Liver (tissue), 9 donors: ENCODE data around the gene SCN2A. TPM values are rescaled to one million over a fixed set of nuclear protein-coding genes. Genes with fewer than 3 reads are reported as not detected.

Source experiments
- DNase-seq: peaks from one replicate; pipeline ENCODE4 v3.0.0-alpha.2; 2017; ENCODE audit warnings: low spot score
- H3K27ac ChIP-seq, 2 donors: one replicate each; pipeline ENCODE4 v1.7.0; 2013; ENCODE audit warnings: inconsistent platforms in 2 of 2, low read length in 2 of 2, control low read depth in 1 of 2, low read depth in 1 of 2, mild to moderate bottlenecking in 1 of 2
- H3K27me3 ChIP-seq, 4 donors: one replicate each; pipeline versions ENCODE4 v1.6.1 to v1.7.0; 2013; ENCODE audit warnings: low read length in 3 of 4, inconsistent platforms in 1 of 4, mild to moderate bottlenecking in 1 of 4, moderate library complexity in 1 of 4; ENCODE audit not compliant: control insufficient read depth in 4 of 4, insufficient read depth in 4 of 4
- H3K36me3 ChIP-seq, 4 donors: one replicate each; pipeline versions ENCODE4 v1.6.1 to v1.7.0; 2013; ENCODE audit warnings: low read length in 3 of 4, mild to moderate bottlenecking in 3 of 4, low read depth in 1 of 4, moderate library complexity in 1 of 4; ENCODE audit not compliant: control insufficient read depth in 4 of 4, insufficient read depth in 3 of 4
- H3K4me1 ChIP-seq, 4 donors: one replicate each; pipeline versions ENCODE4 v1.6.1 to v1.7.0; 2013; ENCODE audit warnings: low read length in 3 of 4, mild to moderate bottlenecking in 3 of 4, moderate library complexity in 1 of 4; ENCODE audit not compliant: control insufficient read depth in 4 of 4, insufficient read depth in 4 of 4
- H3K4me3 ChIP-seq, 3 donors: one replicate each; pipeline versions ENCODE4 v1.6.1 to v1.7.0; 2013; ENCODE audit warnings: low read length in 3 of 3, control low read depth in 1 of 3, low read depth in 1 of 3, mild to moderate bottlenecking in 1 of 3
- H3K9ac ChIP-seq, 2 donors: one replicate each; pipeline ENCODE4 v1.7.0; 2013; ENCODE audit warnings: low read length in 2 of 2, mild to moderate bottlenecking in 2 of 2, moderate library complexity in 2 of 2, control low read depth in 1 of 2, low read depth in 1 of 2
- H3K9me3 ChIP-seq, 4 donors: one replicate each; pipeline versions ENCODE4 v1.6.1 to v1.7.0; 2013; ENCODE audit warnings: low read length in 3 of 4; ENCODE audit not compliant: control insufficient read depth in 4 of 4
- EGR1 ChIP-seq, 2 donors: IDR thresholded peaks; 2 replicates each; pipeline ENCODE4 v1.6.1; 2016 to 2018; ENCODE audit warnings: antibody characterized with exemption in 2 of 2, low read depth in 2 of 2
- FOXA1 ChIP-seq: IDR thresholded peaks from 2 replicates; pipeline ENCODE4 v1.6.1; 2016; ENCODE audit warnings: antibody characterized with exemption
- FOXA2 ChIP-seq: IDR thresholded peaks from 2 replicates; pipeline ENCODE4 v1.6.1; 2016; ENCODE audit warnings: antibody characterized with exemption
- GABPA ChIP-seq, 2 donors: IDR thresholded peaks in 1 of 2; conservative IDR thresholded peaks in 1 of 2; 2 replicates each; pipeline ENCODE4 v1.6.1; 2016; ENCODE audit warnings: antibody characterized with exemption in 2 of 2, mild to moderate bottlenecking in 1 of 2, moderate library complexity in 1 of 2
- HNF4A ChIP-seq, 2 donors: conservative IDR thresholded peaks; 2 replicates each; pipeline ENCODE4 v1.6.1; 2016; ENCODE audit warnings: antibody characterized with exemption in 2 of 2, mild to moderate bottlenecking in 2 of 2
- HNF4G ChIP-seq: IDR thresholded peaks from 2 replicates; pipeline ENCODE4 v1.6.1; 2016; ENCODE audit warnings: antibody characterized with exemption
- JUND ChIP-seq, 2 donors: IDR thresholded peaks; 2 replicates each; pipeline ENCODE4 v1.6.1; 2016; ENCODE audit warnings: antibody characterized with exemption in 2 of 2
- NR2F2 ChIP-seq: IDR thresholded peaks from 2 replicates; pipeline ENCODE4 v1.6.1; 2016; ENCODE audit warnings: antibody characterized with exemption
- RAD21 ChIP-seq, 2 donors: IDR thresholded peaks; 2 replicates each; pipeline ENCODE4 v1.6.1; 2016; ENCODE audit warnings: antibody characterized with exemption in 2 of 2, mild to moderate bottlenecking in 2 of 2
- RXRA ChIP-seq, 2 donors: IDR thresholded peaks; 2 replicates each; pipeline ENCODE4 v1.6.1; 2017 to 2018; ENCODE audit warnings: antibody characterized with exemption in 2 of 2, mild to moderate bottlenecking in 1 of 2
- SP1 ChIP-seq: IDR thresholded peaks from 2 replicates; pipeline ENCODE4 v1.6.1; 2018; ENCODE audit warnings: antibody characterized with exemption, mild to moderate bottlenecking
- TAF1 ChIP-seq: conservative IDR thresholded peaks from 2 replicates; pipeline ENCODE4 v1.6.1; 2016; ENCODE audit warnings: antibody characterized with exemption, mild to moderate bottlenecking
- YY1 ChIP-seq: IDR thresholded peaks from 2 replicates; pipeline ENCODE4 v1.6.1; 2016; ENCODE audit warnings: antibody characterized with exemption, mild to moderate bottlenecking
- WGBS: extraction: QIAGEN DNeasy Blood & Tissue Kit; methylation state at CpG from one replicate; pipeline ENCODE4 v1.1.7; 2013; 5-methylcytosine and 5-hydroxymethylcytosine counted together
- polyA plus RNA-seq, 2 donors: library from polyadenylated mRNA; stranded (reverse) in 1 of 2; unstranded in 1 of 2; fragments of 200-250 nt in 1 of 2; fragments of >200 nt in 1 of 2; fragmentation: Nextera tagmentation in 1 of 2; extraction: Ambion mirVana in 1 of 2; gene quantifications; one replicate each; pipeline versions ENCODE4 v1.2.1 to v1.2.3, GENCODE V29; 2013 to 2015
- total RNA-seq, 2 donors: library from RNA; depleted of rRNA; stranded (reverse); fragments of >200 nt; gene quantifications; one replicate each; pipeline ENCODE4 v1.2.3, GENCODE V29; 2014
- TF ChIP-seq, protein P1 (sequence below): IDR thresholded peaks from 2 replicates; pipeline ENCODE4 v1.6.1; 2016; ENCODE audit warnings: antibody characterized with exemption
- TF ChIP-seq, protein P2 (sequence below): IDR thresholded peaks from 2 replicates; pipeline ENCODE4 v1.6.1; 2016; ENCODE audit warnings: antibody characterized with exemption
- TF ChIP-seq, protein P3 (sequence below): fragments of 150-350 bp; IDR thresholded peaks from 2 replicates; pipeline ENCODE4 v1.5.1; 2017; ENCODE audit warnings: improper control_type of control experiment, low read depth, low read length; ENCODE audit not compliant: missing input control
- TF ChIP-seq, protein P4 (sequence below): IDR thresholded peaks from 2 replicates; pipeline ENCODE4 v1.6.1; 2016; ENCODE audit warnings: antibody characterized with exemption, mild to moderate bottlenecking
- donor health status: healthy.
- donor health status: healthy.
- donor health status: healthy.
- donor health status: healthy.
- donor health status: healthy.

The SCN2A gene
- total and polyA plus RNA-seq, 4 donors, result 0.01 to 0.33 (median 0.05) TPM

DNA sequence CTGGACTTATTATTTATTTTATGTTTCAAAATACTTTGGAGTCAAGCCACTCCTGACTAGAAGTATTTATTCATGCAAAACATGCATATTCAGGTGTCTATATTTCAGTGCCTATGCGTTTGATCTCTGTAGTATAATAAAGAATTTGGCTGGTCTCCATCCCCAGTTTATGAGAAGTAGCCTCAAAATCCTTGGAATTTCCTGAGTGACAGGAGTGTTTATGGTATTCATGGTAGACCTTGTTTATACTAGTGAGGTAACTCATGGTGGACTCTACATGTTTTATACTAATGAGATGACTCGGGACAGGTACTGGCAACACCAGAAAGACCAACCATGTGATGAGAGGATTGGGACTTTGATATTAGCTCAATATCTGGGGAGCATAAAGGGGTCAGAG lies 186.3 kb downstream of the SCN2A start:
- Histone ChIP-seq H3K4me1 (no peaks in the 10 kb centered on the region), H3K9me3 (no peaks in the 10 kb centered on the region), H3K27me3 (no peaks in the 10 kb centered on the region), H3K27ac (no peak overlapping the region), H3K36me3 (no peaks in the 10 kb centered on the region), H3K4me3 (no peak overlapping the region), H3K9ac (no peak overlapping the region)
- TF ChIP-seq SP1, result no peak
- TF ChIP-seq YY1, result no peak
- no peak for TF ChIP-seq NR2F2
- TF ChIP-seq RXRA (IDR thresholded peaks at IDR 0.05), result no peak
- TF ChIP-seq, protein P1, sequence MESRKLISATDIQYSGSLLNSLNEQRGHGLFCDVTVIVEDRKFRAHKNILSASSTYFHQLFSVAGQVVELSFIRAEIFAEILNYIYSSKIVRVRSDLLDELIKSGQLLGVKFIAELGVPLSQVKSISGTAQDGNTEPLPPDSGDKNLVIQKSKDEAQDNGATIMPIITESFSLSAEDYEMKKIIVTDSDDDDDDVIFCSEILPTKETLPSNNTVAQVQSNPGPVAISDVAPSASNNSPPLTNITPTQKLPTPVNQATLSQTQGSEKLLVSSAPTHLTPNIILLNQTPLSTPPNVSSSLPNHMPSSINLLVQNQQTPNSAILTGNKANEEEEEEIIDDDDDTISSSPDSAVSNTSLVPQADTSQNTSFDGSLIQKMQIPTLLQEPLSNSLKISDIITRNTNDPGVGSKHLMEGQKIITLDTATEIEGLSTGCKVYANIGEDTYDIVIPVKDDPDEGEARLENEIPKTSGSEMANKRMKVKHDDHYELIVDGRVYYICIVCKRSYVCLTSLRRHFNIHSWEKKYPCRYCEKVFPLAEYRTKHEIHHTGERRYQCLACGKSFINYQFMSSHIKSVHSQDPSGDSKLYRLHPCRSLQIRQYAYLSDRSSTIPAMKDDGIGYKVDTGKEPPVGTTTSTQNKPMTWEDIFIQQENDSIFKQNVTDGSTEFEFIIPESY, result no peak
- TF ChIP-seq, protein P2, sequence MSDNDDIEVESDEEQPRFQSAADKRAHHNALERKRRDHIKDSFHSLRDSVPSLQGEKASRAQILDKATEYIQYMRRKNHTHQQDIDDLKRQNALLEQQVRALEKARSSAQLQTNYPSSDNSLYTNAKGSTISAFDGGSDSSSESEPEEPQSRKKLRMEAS, result no peak
- TF ChIP-seq, protein P3, sequence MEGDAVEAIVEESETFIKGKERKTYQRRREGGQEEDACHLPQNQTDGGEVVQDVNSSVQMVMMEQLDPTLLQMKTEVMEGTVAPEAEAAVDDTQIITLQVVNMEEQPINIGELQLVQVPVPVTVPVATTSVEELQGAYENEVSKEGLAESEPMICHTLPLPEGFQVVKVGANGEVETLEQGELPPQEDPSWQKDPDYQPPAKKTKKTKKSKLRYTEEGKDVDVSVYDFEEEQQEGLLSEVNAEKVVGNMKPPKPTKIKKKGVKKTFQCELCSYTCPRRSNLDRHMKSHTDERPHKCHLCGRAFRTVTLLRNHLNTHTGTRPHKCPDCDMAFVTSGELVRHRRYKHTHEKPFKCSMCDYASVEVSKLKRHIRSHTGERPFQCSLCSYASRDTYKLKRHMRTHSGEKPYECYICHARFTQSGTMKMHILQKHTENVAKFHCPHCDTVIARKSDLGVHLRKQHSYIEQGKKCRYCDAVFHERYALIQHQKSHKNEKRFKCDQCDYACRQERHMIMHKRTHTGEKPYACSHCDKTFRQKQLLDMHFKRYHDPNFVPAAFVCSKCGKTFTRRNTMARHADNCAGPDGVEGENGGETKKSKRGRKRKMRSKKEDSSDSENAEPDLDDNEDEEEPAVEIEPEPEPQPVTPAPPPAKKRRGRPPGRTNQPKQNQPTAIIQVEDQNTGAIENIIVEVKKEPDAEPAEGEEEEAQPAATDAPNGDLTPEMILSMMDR, result no peak
- TF ChIP-seq GABPA (IDR thresholded peaks at IDR 0.05 in 1 of 2, conservative IDR thresholded peaks at IDR 0.05 in 1 of 2), result no peak
- no peak for TF ChIP-seq FOXA1
- no peak for TF ChIP-seq TAF1
- TF ChIP-seq EGR1 (IDR thresholded peaks at IDR 0.05; ENCODE audit: low read depth in 2 of 2), result no peak
- TF ChIP-seq, protein P4, sequence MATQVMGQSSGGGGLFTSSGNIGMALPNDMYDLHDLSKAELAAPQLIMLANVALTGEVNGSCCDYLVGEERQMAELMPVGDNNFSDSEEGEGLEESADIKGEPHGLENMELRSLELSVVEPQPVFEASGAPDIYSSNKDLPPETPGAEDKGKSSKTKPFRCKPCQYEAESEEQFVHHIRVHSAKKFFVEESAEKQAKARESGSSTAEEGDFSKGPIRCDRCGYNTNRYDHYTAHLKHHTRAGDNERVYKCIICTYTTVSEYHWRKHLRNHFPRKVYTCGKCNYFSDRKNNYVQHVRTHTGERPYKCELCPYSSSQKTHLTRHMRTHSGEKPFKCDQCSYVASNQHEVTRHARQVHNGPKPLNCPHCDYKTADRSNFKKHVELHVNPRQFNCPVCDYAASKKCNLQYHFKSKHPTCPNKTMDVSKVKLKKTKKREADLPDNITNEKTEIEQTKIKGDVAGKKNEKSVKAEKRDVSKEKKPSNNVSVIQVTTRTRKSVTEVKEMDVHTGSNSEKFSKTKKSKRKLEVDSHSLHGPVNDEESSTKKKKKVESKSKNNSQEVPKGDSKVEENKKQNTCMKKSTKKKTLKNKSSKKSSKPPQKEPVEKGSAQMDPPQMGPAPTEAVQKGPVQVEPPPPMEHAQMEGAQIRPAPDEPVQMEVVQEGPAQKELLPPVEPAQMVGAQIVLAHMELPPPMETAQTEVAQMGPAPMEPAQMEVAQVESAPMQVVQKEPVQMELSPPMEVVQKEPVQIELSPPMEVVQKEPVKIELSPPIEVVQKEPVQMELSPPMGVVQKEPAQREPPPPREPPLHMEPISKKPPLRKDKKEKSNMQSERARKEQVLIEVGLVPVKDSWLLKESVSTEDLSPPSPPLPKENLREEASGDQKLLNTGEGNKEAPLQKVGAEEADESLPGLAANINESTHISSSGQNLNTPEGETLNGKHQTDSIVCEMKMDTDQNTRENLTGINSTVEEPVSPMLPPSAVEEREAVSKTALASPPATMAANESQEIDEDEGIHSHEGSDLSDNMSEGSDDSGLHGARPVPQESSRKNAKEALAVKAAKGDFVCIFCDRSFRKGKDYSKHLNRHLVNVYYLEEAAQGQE, result no peak
- TF ChIP-seq HNF4A (conservative IDR thresholded peaks at IDR 0.05), result no peak
- no peak for TF ChIP-seq HNF4G
- no peak for TF ChIP-seq RAD21 (IDR thresholded peaks at IDR 0.05)
- 84% methylated on average over 2 of the region's 2 CpGs for WGBS
- DNase-seq, result no peak

DNA sequence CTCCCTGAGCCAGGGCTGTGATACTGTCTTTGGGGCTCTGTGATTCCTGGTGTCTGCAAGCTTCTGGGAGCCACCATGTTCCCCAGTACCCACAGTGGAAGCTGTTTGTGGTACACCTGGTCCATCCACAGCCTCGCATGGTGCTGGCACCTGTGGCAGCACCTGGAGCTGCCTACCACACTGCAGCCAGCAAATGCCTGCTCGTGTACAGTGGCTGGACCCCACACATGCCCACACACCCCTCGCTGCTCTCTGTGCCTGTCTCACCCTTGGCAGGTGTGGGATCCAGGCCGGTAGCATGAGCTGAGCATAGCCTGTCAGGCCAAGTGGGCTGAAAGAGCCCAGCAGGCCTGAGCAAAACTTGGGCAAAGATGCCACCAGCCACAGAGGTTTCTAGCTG lies 188.5 kb downstream of the SCN2A start:
- Histone ChIP-seq H3K4me1 (no peaks in the 10 kb centered on the region), H3K9me3 (no peaks in the 10 kb centered on the region), H3K27me3 (no peaks in the 10 kb centered on the region), H3K9ac (no peak overlapping the region), H3K36me3 (no peaks in the 10 kb centered on the region), H3K4me3 (no peak overlapping the region), H3K27ac (no peak overlapping the region)
- TF ChIP-seq RXRA (IDR thresholded peaks at IDR 0.05) (no peak), TAF1 (no peak), HNF4G (no peak), FOXA1 (no peak), SP1 (no peak), YY1 (no peak), HNF4A (conservative IDR thresholded peaks at IDR 0.05) (no peak), FOXA2 (no peak), JUND (IDR thresholded peaks at IDR 0.05) (no peak)
- TF ChIP-seq, protein P2, result no peak
- TF ChIP-seq, protein P3, result no peak
- WGBS, result 91% methylated on average over 4 of the region's 4 CpGs
- no peak for DNase-seq
